B cell (primary cell): ENCODE data around the gene ASPHD1. TPM values are rescaled to one million over a fixed set of nuclear protein-coding genes. Genes with fewer than 3 reads are reported as not detected.

Experiments
- ATAC-seq: fragments of 200-7000 bp; cut with Tn5 transposase; one replicate; pipeline ENCODE4 v1.10.0; 2021; ENCODE audit warnings: low read depth, mild to moderate bottlenecking, moderate number of reproducible peaks, moderate library complexity
- CTCF ChIA-PET: fragments of 350-600 bp; sonication (Branson Sonifier 250); formaldehyde crosslinking; loops from one replicate; lab custom pipeline; 2021; ENCODE audit warnings: antibody characterized with exemption, inconsistent platforms; lab: Charles Lee
- POLR2A ChIA-PET: fragments of 350-600 bp; sonication (Branson Sonifier 250); formaldehyde crosslinking; loops from one replicate; lab custom pipeline; 2021; ENCODE audit warnings: antibody characterized with exemption; lab: Charles Lee
- DNase-seq: peaks from one replicate; pipeline ENCODE4 v3.0.0; 2013
- H2AFZ ChIP-seq: 2 replicates; pipeline ENCODE4 v1.6.1; 2012; ENCODE audit warnings: mild to moderate bottlenecking, low read depth, low read length; ENCODE audit not compliant: insufficient read depth, poor library complexity, severe bottlenecking
- H3K27ac ChIP-seq, 2 donors: 1 replicate in 1 of 2; 2 replicates in 1 of 2; pipeline ENCODE4 v1.5.1; 2012 to 2013; ENCODE audit warnings: low read length in 2 of 2, mild to moderate bottlenecking in 2 of 2, moderate library complexity in 1 of 2
- H3K27me3 ChIP-seq, 4 experiments: fragments of 200-600 bp in 1 of 4; sonication (generic) in 1 of 4; replicated peaks in 1 of 4; 1 replicate in 2 of 4; 2 replicates in 2 of 4; pipeline versions ENCODE4 v1.6.1 to v1.7.0; 2013 to 2016; ENCODE audit warnings: low read length in 3 of 4, mild to moderate bottlenecking in 2 of 4, mixed read lengths in 1 of 4, moderate library complexity in 1 of 4; ENCODE audit not compliant: insufficient read depth in 4 of 4, control insufficient read depth in 3 of 4; ENCODE audit errors: control extremely low read depth in 1 of 4
- H3K36me3 ChIP-seq, 2 experiments: replicated peaks in 1 of 2; 1 replicate in 1 of 2; 2 replicates in 1 of 2; pipeline versions ENCODE4 v1.6.1 to v1.7.1; 2013; ENCODE audit warnings: low read length in 1 of 2; ENCODE audit not compliant: insufficient read depth in 2 of 2, control insufficient read depth in 1 of 2; ENCODE audit errors: control extremely low read depth in 1 of 2, extremely low read depth in 1 of 2
- H3K4me1 ChIP-seq, 2 donors: fragments of 200-600 bp in 1 of 2; sonication (generic) in 1 of 2; 1 replicate in 1 of 2; 2 replicates in 1 of 2; pipeline versions ENCODE4 v1.5.1 to v1.6.1; 2013 to 2017; ENCODE audit warnings: low read length in 2 of 2; ENCODE audit not compliant: control insufficient read depth in 2 of 2, insufficient read depth in 2 of 2
- H3K4me2 ChIP-seq: replicated peaks from 2 replicates; pipeline ENCODE3; 2012; ENCODE audit warnings: mild to moderate bottlenecking, low read depth, low read length; ENCODE audit not compliant: poor library complexity, severe bottlenecking
- H3K4me3 ChIP-seq, 5 experiments: fragments of 200-600 bp in 1 of 5; sonication (generic) in 1 of 5; 1 replicate in 3 of 5; 2 replicates in 2 of 5; pipeline versions ENCODE4 v1.5.1 to v1.7.0; 2011 to 2016; ENCODE audit warnings: low read length in 4 of 5, mild to moderate bottlenecking in 4 of 5, low read depth in 2 of 5, control low read depth in 1 of 5, moderate library complexity in 1 of 5; ENCODE audit not compliant: insufficient read depth in 1 of 5; ENCODE audit errors: control extremely low read depth in 1 of 5, extremely low read depth in 1 of 5
- H3K79me2 ChIP-seq: fragments of 200-600 bp; sonication (generic); one replicate; pipeline ENCODE4 v1.6.0; 2016; ENCODE audit warnings: low read length; ENCODE audit not compliant: control insufficient read depth, insufficient read depth
- H3K9ac ChIP-seq: fragments of 200-600 bp; sonication (generic); 2 replicates; pipeline ENCODE4 v1.6.1; 2017; ENCODE audit warnings: mild to moderate bottlenecking, low read length, moderate library complexity
- H3K9me3 ChIP-seq, 3 donors: one replicate each; pipeline versions ENCODE4 v1.6.1 to v1.7.1; 2013; ENCODE audit warnings: low read length in 2 of 3; ENCODE audit not compliant: control insufficient read depth in 2 of 3, insufficient read depth in 1 of 3; ENCODE audit errors: control extremely low read depth in 1 of 3
- H4K20me1 ChIP-seq: 2 replicates; pipeline ENCODE4 v1.6.0; 2012; ENCODE audit warnings: mild to moderate bottlenecking, low read length; ENCODE audit not compliant: insufficient read depth, control insufficient read depth, poor library complexity, severe bottlenecking
- H3K27ac Mint-ChIP-seq: one replicate; pipeline ENCODE4 v1.8.0; 2021; ENCODE audit warnings: mixed read lengths
- H3K27me3 Mint-ChIP-seq: one replicate; pipeline ENCODE4 v1.8.0; 2021; ENCODE audit warnings: mixed read lengths
- H3K4me1 Mint-ChIP-seq: one replicate; pipeline ENCODE4 v1.8.0; 2021; ENCODE audit warnings: mixed read lengths
- H3K4me3 Mint-ChIP-seq: one replicate; pipeline ENCODE4 v1.8.0; 2021; ENCODE audit warnings: mixed read lengths
- H3K9me3 Mint-ChIP-seq: one replicate; pipeline ENCODE4 v1.8.0; 2022; ENCODE audit warnings: mixed read lengths; ENCODE audit not compliant: insufficient read depth
- EZH2 ChIP-seq: IDR thresholded peaks from 2 replicates; pipeline ENCODE4 v1.6.1; 2012; ENCODE audit warnings: borderline replicate concordance, low read depth, mild to moderate bottlenecking, moderate library complexity, low read length; ENCODE audit not compliant: insufficient read depth, poor library complexity, severe bottlenecking
- WGBS: methylation state at CpG from one replicate; pipeline ENCODE4 v1.1.5; 2013; ENCODE audit warnings: missing lambda C conversion rate; ENCODE audit not compliant: insufficient coverage; 5-methylcytosine and 5-hydroxymethylcytosine counted together
- intact Hi-C: fragments of 100-400 bp; cut with micrococcal nuclease; formaldehyde crosslinking; loops from one replicate; pipeline ENCODE4 v1.10.0; 2022
- polyA plus RNA-seq: library from polyadenylated mRNA; depleted of rRNA; stranded (reverse); fragments of >200 nt; gene quantifications from 2 replicates; pipeline ENCODE4 v1.2.3, GENCODE V29; 2012
- total RNA-seq, 2 donors: library from RNA; stranded (reverse); fragments of 120-200 nt in 1 of 2; gene quantifications; 1 replicate in 1 of 2; 2 replicates in 1 of 2; pipeline versions ENCODE4 v1.2.3 to v1.2.4, GENCODE V29; 2013 to 2022
- TF ChIP-seq, protein P1 (sequence below): fragments of 200-600 bp; IDR thresholded peaks from one replicate; pipeline ENCODE4 v1.8.0; 2022; ENCODE audit warnings: antibody characterized with exemption, mild to moderate bottlenecking

The ASPHD1 gene
- total and polyA plus RNA-seq, 2 donors (not counting 1 experiment from before 2014, with no cell fraction given): not detected

GRCh38 chr16:29876217-29876593, 24.1 kb upstream of the ASPHD1 start:
- ChIA-PET CTCF (no interaction called here), POLR2A (interaction anchor here (0.5 kb wide), 1 partner anchor 30 kb away, joined by 6 read pairs; no protein-coding TSS in a partner anchor)
- intact Hi-C loops: no loop called here
- Mint-ChIP-seq H3K4me3 (peak overlapping the region; percentile 71), H3K27me3 (peaks cover 29% of the 10 kb centered on the region), H3K27ac (no peak overlapping the region), H3K9me3 (no peaks in the 10 kb centered on the region), H3K4me1 (peaks cover 16% of the 10 kb centered on the region)
- peaks cover 0 to 40% (median 10%) of the 10 kb centered on the region in 4 experiments for H3K27me3 ChIP-seq
- H3K4me3 ChIP-seq: peak overlapping the region in 3 of 5 experiments; percentile 25 to 41 (median 35)
- H3K4me2 ChIP-seq: peak overlapping the region; percentile 64
- WGBS: 24% methylated on average over 18 of the region's 18 CpGs
- H3K9me3 ChIP-seq: peaks cover 0 to 14% (median 3%) of the 10 kb centered on the region in 3 donors
- H3K9ac ChIP-seq: peak overlapping the region; percentile 48
- H3K4me1 ChIP-seq: peaks cover 17 to 18% of the 10 kb centered on the region in 2 donors
- H2AFZ ChIP-seq: peak overlapping the region; percentile 53
- ATAC-seq (no peak), DNase-seq (no peak)
- TF ChIP-seq, protein P1, sequence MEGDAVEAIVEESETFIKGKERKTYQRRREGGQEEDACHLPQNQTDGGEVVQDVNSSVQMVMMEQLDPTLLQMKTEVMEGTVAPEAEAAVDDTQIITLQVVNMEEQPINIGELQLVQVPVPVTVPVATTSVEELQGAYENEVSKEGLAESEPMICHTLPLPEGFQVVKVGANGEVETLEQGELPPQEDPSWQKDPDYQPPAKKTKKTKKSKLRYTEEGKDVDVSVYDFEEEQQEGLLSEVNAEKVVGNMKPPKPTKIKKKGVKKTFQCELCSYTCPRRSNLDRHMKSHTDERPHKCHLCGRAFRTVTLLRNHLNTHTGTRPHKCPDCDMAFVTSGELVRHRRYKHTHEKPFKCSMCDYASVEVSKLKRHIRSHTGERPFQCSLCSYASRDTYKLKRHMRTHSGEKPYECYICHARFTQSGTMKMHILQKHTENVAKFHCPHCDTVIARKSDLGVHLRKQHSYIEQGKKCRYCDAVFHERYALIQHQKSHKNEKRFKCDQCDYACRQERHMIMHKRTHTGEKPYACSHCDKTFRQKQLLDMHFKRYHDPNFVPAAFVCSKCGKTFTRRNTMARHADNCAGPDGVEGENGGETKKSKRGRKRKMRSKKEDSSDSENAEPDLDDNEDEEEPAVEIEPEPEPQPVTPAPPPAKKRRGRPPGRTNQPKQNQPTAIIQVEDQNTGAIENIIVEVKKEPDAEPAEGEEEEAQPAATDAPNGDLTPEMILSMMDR: no peak
- no peak for TF ChIP-seq EZH2
- H3K36me3 ChIP-seq: no peaks in the 10 kb centered on the region
- no peaks in the 10 kb centered on the region for H4K20me1 ChIP-seq
- no peak overlapping the region for H3K27ac ChIP-seq
- no peaks in the 10 kb centered on the region for H3K79me2 ChIP-seq

- H3K79me2 ChIP-seq: no peaks in the 10 kb centered on the region
- intact Hi-C loops: no loop called here
- no peaks in the 10 kb centered on the region for H4K20me1 ChIP-seq
- no peak overlapping the region for H3K27ac Mint-ChIP-seq
- peaks cover 31% of the 10 kb centered on the region for H3K27me3 Mint-ChIP-seq
- H3K36me3 ChIP-seq: no peaks in the 10 kb centered on the region
- DNase-seq (peak; percentile 33), ATAC-seq (peak; percentile 37)
- peaks cover 0 to 14% (median 3%) of the 10 kb centered on the region in 3 donors for H3K9me3 ChIP-seq
- H3K4me3 Mint-ChIP-seq: peak overlapping the region; percentile 71
- H3K27ac ChIP-seq: no peak overlapping the region
- peaks cover 16% of the 10 kb centered on the region for H3K4me1 Mint-ChIP-seq
- POLR2A ChIA-PET: interaction anchor here (0.5 kb wide), 1 partner anchor 30 kb away, joined by 6 read pairs; no protein-coding TSS in a partner anchor
- peak overlapping the region; percentile 53 for H2AFZ ChIP-seq
- CTCF ChIA-PET: no interaction called here
- peak overlapping the region; percentile 48 for H3K9ac ChIP-seq
- H3K9me3 Mint-ChIP-seq: no peaks in the 10 kb centered on the region
- peaks cover 17 to 18% of the 10 kb centered on the region in 2 donors for H3K4me1 ChIP-seq
- peak overlapping the region; percentile 64 for H3K4me2 ChIP-seq
- 9% methylated on average over 45 of the region's 45 CpGs for WGBS
- peak overlapping the region in 3 of 5 experiments; percentile 25 to 41 (median 35) for H3K4me3 ChIP-seq
- TF ChIP-seq EZH2: no peak
- TF ChIP-seq, protein P1: no peak
- H3K27me3 ChIP-seq: peaks cover 0 to 42% (median 10%) of the 10 kb centered on the region in 4 experiments
These were observed 23.6 kb upstream of the ASPHD1 start for GRCh38 chr16:29876594-29877249.
